Stomach (tissue), 9 donors: ENCODE measurements around the gene CES1. TPM values are rescaled to one million over a fixed set of nuclear protein-coding genes. Genes with fewer than 3 reads are reported as not detected.

Experiments used
- DNase-seq, 2 donors: peaks; one replicate each; pipeline versions ENCODE4 v3.0.0 to v3.0.0-alpha.2; 2013 to 2019
- H3K27ac ChIP-seq, 5 donors: fragments of 200-600 bp in 4 of 5; sonication (generic) in 4 of 5; one replicate each; pipeline ENCODE4 v1.5.1; 2013 to 2019; ENCODE audit warnings: mild to moderate bottlenecking in 1 of 5, moderate library complexity in 1 of 5
- H3K27me3 ChIP-seq, 3 donors: fragments of 200-600 bp; sonication (generic); one replicate each; pipeline ENCODE4 v1.5.1; 2017 to 2019; ENCODE audit warnings: mixed run types in 1 of 3
- H3K36me3 ChIP-seq, 4 donors: fragments of 200-600 bp; sonication (generic); 1 replicate in 3 of 4; 2 replicates in 1 of 4; pipeline ENCODE4 v1.5.1; 2016 to 2019
- H3K4me1 ChIP-seq, 4 donors: fragments of 200-600 bp; sonication (generic); one replicate each; pipeline ENCODE4 v1.5.1; 2016 to 2019
- H3K4me3 ChIP-seq, 4 donors: fragments of 200-600 bp; sonication (generic) in 3 of 4; one replicate each; pipeline ENCODE4 v1.5.1; 2016 to 2019; ENCODE audit warnings: mild to moderate bottlenecking in 1 of 4
- H3K9me3 ChIP-seq, 4 donors: fragments of 200-600 bp; sonication (generic); one replicate each; pipeline ENCODE4 v1.5.1; 2016 to 2019
- EP300 ChIP-seq: sonication (generic); formaldehyde crosslinking; IDR thresholded peaks from one replicate; pipeline ENCODE4 v1.6.1; 2017; ENCODE audit warnings: antibody characterized with exemption
- POLR2A ChIP-seq, 4 donors: fragments of 450-650 bp; IDR thresholded peaks; one replicate each; pipeline ENCODE4 v1.6.1; 2016; ENCODE audit warnings: antibody characterized with exemption in 4 of 4, control low read depth in 2 of 4, mild to moderate bottlenecking in 1 of 4, moderate library complexity in 1 of 4
- POLR2AphosphoS5 ChIP-seq, 3 donors: sonication (generic); formaldehyde crosslinking; IDR thresholded peaks; one replicate each; pipeline ENCODE4 v1.6.1; 2016; ENCODE audit warnings: antibody characterized with exemption in 3 of 3
- WGBS, 5 donors: extraction: QIAGEN DNeasy Blood & Tissue Kit in 3 of 5; methylation state at CpG; one replicate each; pipeline versions ENCODE4 v1.1.5 to v1.1.7; 2013 to 2018; 5-methylcytosine and 5-hydroxymethylcytosine counted together
- intact Hi-C: fragments of 100-400 bp; cut with DNase I; formaldehyde crosslinking; loops from one replicate; pipeline ENCODE4 v1.15.1; 2023; ENCODE audit warnings: low total_unique reads
- polyA plus RNA-seq, 3 donors: library from polyadenylated mRNA; stranded (reverse); fragments of 200-250 nt; gene quantifications; one replicate each; pipeline ENCODE4 v1.2.3, GENCODE V29; 2013
- total RNA-seq, 5 donors: library from RNA; depleted of rRNA; stranded (reverse); fragments of >200 nt; gene quantifications; one replicate each; pipeline versions ENCODE4 v1.1.0 to v1.2.3, GENCODE V29; 2014 to 2016
- TF ChIP-seq, protein P1 (sequence below), 7 experiments: fragments of 450-650 bp in 4 of 7; fragments of 200-600 bp in 3 of 7; sonication (generic) in 3 of 7; IDR thresholded peaks; one replicate each; pipeline ENCODE4 v1.5.1; 2016 to 2019; ENCODE audit warnings: antibody characterized with exemption in 7 of 7, control low read depth in 2 of 7, mild to moderate bottlenecking in 1 of 7
- donor health status: healthy with polysubstance abuse.
- donor health status: Bipolar disorder and iron deficiency.
- donor health status: healthy.

CES1 gene
- total and polyA plus RNA-seq, 8 donors, result 2.6 to 173 (median 12.1) TPM; not detected in 1

DNA sequence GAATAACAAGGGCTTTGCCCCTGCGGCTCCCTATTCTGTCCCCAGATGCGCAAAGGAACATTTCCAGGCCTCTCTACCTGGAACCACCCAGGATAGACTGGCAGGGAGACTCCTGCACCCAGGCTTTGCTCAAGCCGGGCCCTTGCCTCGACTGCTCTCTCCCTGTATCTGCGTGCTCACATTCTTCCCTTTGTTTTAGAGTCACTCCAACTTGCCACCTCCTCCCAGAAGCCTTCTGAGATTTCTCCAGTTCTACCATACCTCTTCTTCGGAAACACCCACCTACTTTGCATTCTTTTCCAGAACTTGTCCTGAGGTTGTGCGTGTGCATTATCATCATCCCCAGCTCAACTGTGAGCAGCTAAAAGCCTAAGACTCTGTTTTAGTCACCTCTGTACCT is 39.2 kb upstream of the CES1 start:
- peaks cover 0 to 29% (median 0%) of the 10 kb centered on the region in 3 donors for H3K27me3 ChIP-seq
- H3K4me1 ChIP-seq, result no peaks in the 10 kb centered on the region
- no peak overlapping the region for H3K27ac ChIP-seq
- TF ChIP-seq, protein P1, sequence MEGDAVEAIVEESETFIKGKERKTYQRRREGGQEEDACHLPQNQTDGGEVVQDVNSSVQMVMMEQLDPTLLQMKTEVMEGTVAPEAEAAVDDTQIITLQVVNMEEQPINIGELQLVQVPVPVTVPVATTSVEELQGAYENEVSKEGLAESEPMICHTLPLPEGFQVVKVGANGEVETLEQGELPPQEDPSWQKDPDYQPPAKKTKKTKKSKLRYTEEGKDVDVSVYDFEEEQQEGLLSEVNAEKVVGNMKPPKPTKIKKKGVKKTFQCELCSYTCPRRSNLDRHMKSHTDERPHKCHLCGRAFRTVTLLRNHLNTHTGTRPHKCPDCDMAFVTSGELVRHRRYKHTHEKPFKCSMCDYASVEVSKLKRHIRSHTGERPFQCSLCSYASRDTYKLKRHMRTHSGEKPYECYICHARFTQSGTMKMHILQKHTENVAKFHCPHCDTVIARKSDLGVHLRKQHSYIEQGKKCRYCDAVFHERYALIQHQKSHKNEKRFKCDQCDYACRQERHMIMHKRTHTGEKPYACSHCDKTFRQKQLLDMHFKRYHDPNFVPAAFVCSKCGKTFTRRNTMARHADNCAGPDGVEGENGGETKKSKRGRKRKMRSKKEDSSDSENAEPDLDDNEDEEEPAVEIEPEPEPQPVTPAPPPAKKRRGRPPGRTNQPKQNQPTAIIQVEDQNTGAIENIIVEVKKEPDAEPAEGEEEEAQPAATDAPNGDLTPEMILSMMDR (IDR thresholded peaks at IDR 0.05), result no peak
- TF ChIP-seq EP300 (no peak), POLR2A (IDR thresholded peaks at IDR 0.05) (no peak), POLR2AphosphoS5 (IDR thresholded peaks at IDR 0.05) (no peak)
- DNase-seq, result no peak
- H3K36me3 ChIP-seq, result no peaks in the 10 kb centered on the region
- WGBS, 5 donors, result 71 to 90% (median 82%) methylated on average over 7 of the region's 7 CpGs
- no peak overlapping the region for H3K4me3 ChIP-seq
- intact Hi-C loops, result no loop called here
- H3K9me3 ChIP-seq, result no peaks in the 10 kb centered on the region

DNA sequence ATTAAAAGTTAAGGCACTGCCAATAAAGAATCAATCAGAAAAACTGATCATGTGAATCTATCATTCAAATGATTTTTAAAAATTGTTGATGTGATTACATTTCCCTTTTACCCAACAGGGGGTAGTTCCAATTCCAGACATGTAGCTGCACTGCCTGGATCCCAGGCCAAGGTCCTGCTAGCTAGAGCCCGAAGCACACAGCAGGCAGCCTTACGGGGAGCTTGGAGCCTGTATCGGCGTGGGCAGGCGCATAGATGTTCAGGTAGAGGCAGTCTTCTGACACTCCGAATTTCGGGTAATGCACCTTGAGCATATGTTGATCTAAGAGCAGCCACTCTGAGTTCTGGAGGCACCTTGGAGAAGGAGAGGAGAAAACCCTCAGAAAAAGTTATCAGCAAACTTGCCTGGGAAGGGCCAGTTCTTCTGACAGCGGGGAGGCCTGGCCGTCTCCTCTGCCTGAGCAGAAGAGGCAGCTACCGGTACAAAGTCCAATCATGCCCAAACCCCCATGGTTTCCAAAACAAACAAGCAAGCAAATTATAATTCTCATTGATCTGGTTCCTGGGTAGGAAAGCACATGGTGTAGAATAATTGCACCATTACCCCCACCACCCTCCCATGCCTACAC is 38.6 kb upstream of the CES1 start:
- Histone ChIP-seq H3K4me1 (no peaks in the 10 kb centered on the region), H3K36me3 (no peaks in the 10 kb centered on the region), H3K27me3 (peaks cover 0 to 29% (median 0%) of the 10 kb centered on the region in 3 donors), H3K4me3 (no peak overlapping the region), H3K27ac (no peak overlapping the region), H3K9me3 (no peaks in the 10 kb centered on the region)
- intact Hi-C loops, result no loop called here
- TF ChIP-seq POLR2A (IDR thresholded peaks at IDR 0.05), result no peak
- no peak for TF ChIP-seq EP300
- TF ChIP-seq POLR2AphosphoS5 (IDR thresholded peaks at IDR 0.05), result no peak
- TF ChIP-seq, protein P1 (IDR thresholded peaks at IDR 0.05), result no peak
- DNase-seq, result no peak
- WGBS, 5 donors, result 73 to 83% (median 74%) methylated on average over 10 of the region's 10 CpGs

DNA sequence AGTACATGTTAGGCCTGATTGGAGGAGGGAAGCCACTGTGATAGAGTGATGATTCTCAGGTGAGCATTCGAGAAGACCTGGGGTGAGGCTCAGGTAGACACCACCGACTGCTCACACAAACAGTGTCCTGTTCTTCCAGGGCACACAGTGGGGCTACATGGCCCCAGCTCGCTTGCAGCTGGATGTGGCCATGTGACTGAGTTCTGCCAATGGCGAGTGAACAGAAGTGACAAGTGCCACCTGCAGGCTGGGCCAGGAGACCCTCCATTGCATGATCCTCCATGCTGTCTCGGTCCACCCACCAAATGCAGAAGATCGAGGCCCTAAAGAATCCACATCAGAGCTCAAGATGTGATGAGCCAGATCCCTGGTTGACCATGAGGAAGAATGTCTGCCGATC is 36.1 kb upstream of the CES1 start:
- intact Hi-C loops, result no loop called here
- Histone ChIP-seq H3K4me1 (no peaks in the 10 kb centered on the region), H3K4me3 (no peak overlapping the region), H3K9me3 (no peaks in the 10 kb centered on the region), H3K36me3 (no peaks in the 10 kb centered on the region), H3K27ac (no peak overlapping the region), H3K27me3 (peaks cover 0 to 36% (median 0%) of the 10 kb centered on the region in 3 donors)
- 76 to 88% (median 80%) methylated on average over 7 of the region's 7 CpGs for WGBS, 5 donors
- DNase-seq, result no peak
- TF ChIP-seq POLR2AphosphoS5 (IDR thresholded peaks at IDR 0.05), result no peak
- TF ChIP-seq POLR2A (IDR thresholded peaks at IDR 0.05), result no peak
- no peak for TF ChIP-seq EP300
- TF ChIP-seq, protein P1 (IDR thresholded peaks at IDR 0.05), result no peak

DNA sequence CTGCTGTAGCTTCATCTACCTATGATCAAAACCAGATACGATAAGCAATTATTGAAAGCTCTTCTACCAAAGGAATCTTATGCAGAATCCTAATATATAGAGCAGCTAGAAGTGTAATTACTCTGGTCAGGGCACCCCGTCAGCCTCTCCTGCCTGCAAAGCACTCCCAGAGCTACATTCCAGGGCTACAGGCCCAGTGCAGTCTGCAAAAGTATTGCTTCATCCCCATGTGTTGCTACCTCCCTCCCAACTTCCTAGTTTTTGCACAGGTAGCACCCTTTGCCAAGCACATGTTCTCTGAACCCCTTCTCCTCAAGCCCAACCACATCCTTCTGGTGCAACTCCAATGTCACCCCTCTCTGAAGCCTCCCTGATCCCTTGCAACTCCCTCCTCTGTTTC is 35.2 kb upstream of the CES1 start:
- intact Hi-C loops, result no loop called here
- no peak for DNase-seq
- Histone ChIP-seq H3K36me3 (no peaks in the 10 kb centered on the region), H3K27ac (no peak overlapping the region), H3K4me1 (no peaks in the 10 kb centered on the region), H3K9me3 (no peaks in the 10 kb centered on the region), H3K27me3 (peaks cover 0 to 36% (median 0%) of the 10 kb centered on the region in 3 donors), H3K4me3 (no peak overlapping the region)
- 71 to 93% (median 83%) methylated on average over 2 of the region's 2 CpGs for WGBS, 5 donors
- no peak for TF ChIP-seq EP300
- TF ChIP-seq POLR2A (IDR thresholded peaks at IDR 0.05), result no peak
- TF ChIP-seq, protein P1 (IDR thresholded peaks at IDR 0.05), result no peak
- TF ChIP-seq POLR2AphosphoS5 (IDR thresholded peaks at IDR 0.05), result no peak
